Keratinocyte (primary cell): ENCODE measurements around the gene ANKRD24. TPM values are rescaled to one million over a fixed set of nuclear protein-coding genes. Genes with fewer than 3 reads are reported as not detected.

ENCODE experiments used
- DNase-seq: peaks from one replicate; pipeline ENCODE4 v3.0.0-alpha.2; 2011; ENCODE audit warnings: low read depth, missing footprints, low spot score
- FAIRE-seq: peaks from 2 replicates; lab custom pipeline; 2011; peaks lifted over from hg19 to GRCh38; lab: Jason Lieb, UNC
- H2AFZ ChIP-seq: 2 replicates; pipeline ENCODE4 v1.6.0; 2012; ENCODE audit warnings: low read length, control low read depth, inconsistent platforms; ENCODE audit not compliant: control insufficient read depth
- H3K27ac ChIP-seq: 2 replicates; pipeline ENCODE4 v1.5.1; 2011; ENCODE audit warnings: low read length; ENCODE audit not compliant: control insufficient read depth, insufficient read depth
- H3K27me3 ChIP-seq: 3 replicates; pipeline ENCODE4 v1.6.0; 2011; ENCODE audit warnings: low read length; ENCODE audit not compliant: control insufficient read depth, insufficient read depth; ENCODE audit errors: extremely low read depth
- H3K36me3 ChIP-seq, 2 experiments: 2 replicates in 1 of 2; 3 replicates in 1 of 2; pipeline ENCODE4 v1.5.1; 2011; ENCODE audit warnings: low read length in 2 of 2, mild to moderate bottlenecking in 1 of 2; ENCODE audit not compliant: control insufficient read depth in 2 of 2, insufficient read depth in 2 of 2; ENCODE audit errors: extremely low read depth in 1 of 2
- H3K4me1 ChIP-seq: 3 replicates; pipeline ENCODE4 v1.5.1; 2011; ENCODE audit warnings: low read length; ENCODE audit not compliant: control insufficient read depth, insufficient read depth; ENCODE audit errors: extremely low read depth
- H3K4me2 ChIP-seq: 3 replicates; pipeline ENCODE4 v1.6.0; 2011; ENCODE audit warnings: low read depth, low read length; ENCODE audit not compliant: control insufficient read depth, insufficient read depth; ENCODE audit errors: extremely low read depth
- H3K4me3 ChIP-seq, 3 experiments: fragments of 200-600 bp in 1 of 3; sonication (generic) in 1 of 3; 2 replicates in 2 of 3; 3 replicates in 1 of 3; pipeline ENCODE4 v1.5.1; 2011 to 2016; ENCODE audit warnings: low read length in 3 of 3, mild to moderate bottlenecking in 3 of 3, control low read depth in 2 of 3, inconsistent platforms in 1 of 3, low read depth in 1 of 3, mixed read lengths in 1 of 3, mixed run types in 1 of 3, moderate library complexity in 1 of 3; ENCODE audit not compliant: control insufficient read depth in 2 of 3, insufficient read depth in 2 of 3; ENCODE audit errors: extremely low read depth in 1 of 3
- H3K79me2 ChIP-seq: 2 replicates; pipeline ENCODE4 v1.6.0; 2012; ENCODE audit warnings: low read length; ENCODE audit not compliant: control insufficient read depth, insufficient read depth
- H3K9ac ChIP-seq: 3 replicates; pipeline ENCODE4 v1.6.0; 2011; ENCODE audit warnings: low read length; ENCODE audit not compliant: control insufficient read depth, insufficient read depth; ENCODE audit errors: extremely low read depth
- H3K9me1 ChIP-seq: 3 replicates; pipeline ENCODE4 v1.6.0; 2011; ENCODE audit warnings: low read length; ENCODE audit not compliant: control insufficient read depth, insufficient read depth; ENCODE audit errors: extremely low read depth
- H3K9me3 ChIP-seq: 2 replicates; pipeline ENCODE4 v1.5.1; 2012; ENCODE audit warnings: low read depth, low read length; ENCODE audit not compliant: control insufficient read depth
- H4K20me1 ChIP-seq: 3 replicates; pipeline ENCODE4 v1.6.0; 2011; ENCODE audit warnings: low read length; ENCODE audit not compliant: control insufficient read depth, insufficient read depth; ENCODE audit errors: extremely low read depth
- EZH2 ChIP-seq: IDR thresholded peaks from one replicate; pipeline ENCODE4 v1.6.1; 2012; ENCODE audit warnings: inconsistent platforms, mild to moderate bottlenecking, low read length, moderate library complexity
- dilution Hi-C: fragments of 300-500 bp; cut with MboI; formaldehyde crosslinking; loops from one replicate; pipeline ENCODE4 v1.7.0; 2020; ENCODE audit warnings: low sequenced_read_pairs; ENCODE audit not compliant: extremely low pct_ligation_motif_present
- polyA plus RNA-seq, 5 experiments: library from polyadenylated mRNA; depleted of rRNA in 3 of 5; stranded (reverse) in 3 of 5; stranded (forward) in 1 of 5; unstranded in 1 of 5; fragments of >200 nt; gene quantifications; 1 replicate in 1 of 5; 2 replicates in 3 of 5; 3 replicates in 1 of 5; pipeline versions ENCODE4 v1.2.1 to v1.2.3, GENCODE V29; 2011 to 2012; ENCODE audit warnings: missing spikeins in 2 of 5, low read depth in 1 of 5, low replicate concordance in 1 of 5
- TF ChIP-seq, protein P1 (sequence below), 3 experiments: IDR thresholded peaks in 1 of 3; conservative IDR thresholded peaks in 1 of 3; optimal IDR thresholded peaks in 1 of 3; 2 replicates in 2 of 3; 3 replicates in 1 of 3; pipeline versions ENCODE3 to v1.5.1; 2011; ENCODE audit warnings: low read length in 3 of 3, mild to moderate bottlenecking in 3 of 3, moderate library complexity in 2 of 3, control low read depth in 1 of 3, inconsistent platforms in 1 of 3; ENCODE audit not compliant: insufficient read depth in 2 of 3; ENCODE audit errors: extremely low read depth in 1 of 3

ANKRD24 gene
- polyA plus RNA-seq, 1 donor (not counting 4 experiments of a cell fraction or from before 2014, with no cell fraction given), result 0.07 TPM

DNA sequence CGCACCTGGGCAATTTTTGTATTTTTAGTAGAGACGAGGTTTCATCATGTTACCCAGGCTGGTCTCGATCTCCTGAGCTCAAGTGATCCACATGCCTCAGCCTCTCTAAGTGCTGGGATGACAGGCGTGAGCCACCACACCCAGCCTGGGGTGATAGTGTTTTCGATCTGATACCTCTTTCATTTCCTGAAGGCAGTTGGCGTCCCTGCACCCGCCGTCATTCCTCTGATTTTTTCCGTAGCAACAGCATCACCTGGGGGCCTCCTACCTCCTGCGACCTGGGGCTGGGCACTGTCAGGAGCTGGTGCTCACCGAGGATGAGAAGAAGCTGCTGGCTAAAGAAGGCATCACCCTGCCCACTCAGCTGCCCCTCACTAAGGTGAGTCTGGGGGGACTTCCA, 18.2 kb upstream of the ANKRD24 start:
- Histone ChIP-seq H4K20me1 (no peaks in the 10 kb centered on the region), H3K9ac (no peak overlapping the region), H3K9me1 (no peaks in the 10 kb centered on the region), H3K27me3 (no peaks in the 10 kb centered on the region), H3K4me1 (no peaks in the 10 kb centered on the region), H3K27ac (no peak overlapping the region), H3K4me3 (no peak overlapping the region), H3K79me2 (no peaks in the 10 kb centered on the region), H2AFZ (no peak overlapping the region), H3K36me3 (no peaks in the 10 kb centered on the region), H3K4me2 (no peak overlapping the region), H3K9me3 (no peaks in the 10 kb centered on the region)
- FAIRE-seq (no peak), DNase-seq (no peak)
- dilution Hi-C loops, result no loop called here
- TF ChIP-seq EZH2, result no peak
- TF ChIP-seq, protein P1, sequence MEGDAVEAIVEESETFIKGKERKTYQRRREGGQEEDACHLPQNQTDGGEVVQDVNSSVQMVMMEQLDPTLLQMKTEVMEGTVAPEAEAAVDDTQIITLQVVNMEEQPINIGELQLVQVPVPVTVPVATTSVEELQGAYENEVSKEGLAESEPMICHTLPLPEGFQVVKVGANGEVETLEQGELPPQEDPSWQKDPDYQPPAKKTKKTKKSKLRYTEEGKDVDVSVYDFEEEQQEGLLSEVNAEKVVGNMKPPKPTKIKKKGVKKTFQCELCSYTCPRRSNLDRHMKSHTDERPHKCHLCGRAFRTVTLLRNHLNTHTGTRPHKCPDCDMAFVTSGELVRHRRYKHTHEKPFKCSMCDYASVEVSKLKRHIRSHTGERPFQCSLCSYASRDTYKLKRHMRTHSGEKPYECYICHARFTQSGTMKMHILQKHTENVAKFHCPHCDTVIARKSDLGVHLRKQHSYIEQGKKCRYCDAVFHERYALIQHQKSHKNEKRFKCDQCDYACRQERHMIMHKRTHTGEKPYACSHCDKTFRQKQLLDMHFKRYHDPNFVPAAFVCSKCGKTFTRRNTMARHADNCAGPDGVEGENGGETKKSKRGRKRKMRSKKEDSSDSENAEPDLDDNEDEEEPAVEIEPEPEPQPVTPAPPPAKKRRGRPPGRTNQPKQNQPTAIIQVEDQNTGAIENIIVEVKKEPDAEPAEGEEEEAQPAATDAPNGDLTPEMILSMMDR (optimal IDR thresholded peaks at IDR 0.05 in 1 of 3, IDR thresholded peaks at IDR 0.05 in 1 of 3, conservative IDR thresholded peaks at IDR 0.05 in 1 of 3; ENCODE audit: extremely low read depth in 1 of 3, insufficient read depth in 2 of 3, low read length in 3 of 3), result no peak

- dilution Hi-C loops, result no loop called here
- peaks cover 0 to 3% of the 10 kb centered on the region in 2 experiments for H3K36me3 ChIP-seq
- H3K9ac ChIP-seq, result no peak overlapping the region
- no peaks in the 10 kb centered on the region for H3K4me1 ChIP-seq
- FAIRE-seq (no peak), DNase-seq (no peak)
- H3K9me1 ChIP-seq, result no peaks in the 10 kb centered on the region
- no peaks in the 10 kb centered on the region for H3K9me3 ChIP-seq
- H4K20me1 ChIP-seq, result peaks cover 3% of the 10 kb centered on the region
- H3K4me2 ChIP-seq, result no peak overlapping the region
- H3K27me3 ChIP-seq, result peaks cover 15% of the 10 kb centered on the region
- H3K79me2 ChIP-seq, result no peaks in the 10 kb centered on the region
- TF ChIP-seq, protein P1 (optimal IDR thresholded peaks at IDR 0.05 in 1 of 3, IDR thresholded peaks at IDR 0.05 in 1 of 3, conservative IDR thresholded peaks at IDR 0.05 in 1 of 3; ENCODE audit: extremely low read depth in 1 of 3, insufficient read depth in 2 of 3, low read length in 3 of 3), result no peak
- no peak for TF ChIP-seq EZH2
- H2AFZ ChIP-seq, result no peak overlapping the region
- no peak overlapping the region for H3K4me3 ChIP-seq
- H3K27ac ChIP-seq, result no peak overlapping the region
Measured at GRCh38 chr19:4171676-4172075, 10.8 kb upstream of the ANKRD24 start.
